IPS DF 4.7 (cell line): ENCODE results near the gene BSND.

ENCODE experiments used
- DNase-seq: peaks from one replicate; pipeline ENCODE4 v3.0.0-alpha.2; 2013; ENCODE audit warnings: low spot score; ENCODE audit errors: extremely low read depth

The BSND gene

GRCh38 chr1:55045430-55045829, 46.7 kb downstream of the BSND start:
- DNase-seq: no peak

- DNase-seq: no peak
Measured at GRCh38 chr1:55046871-55047270, 48.1 kb downstream of the BSND start.

- DNase-seq: no peak
Measured at GRCh38 chr1:55047611-55048010, 48.9 kb downstream of the BSND start.

- DNase-seq: no peak
Measured at GRCh38 chr1:55048453-55049270, 49.9 kb downstream of the BSND start.

- DNase-seq: no peak
Measured at GRCh38 chr1:55049271-55049913, 50.7 kb downstream of the BSND start.

- no peak for DNase-seq
Measured at GRCh38 chr1:55049914-55050278, 51.2 kb downstream of the BSND start.

GRCh38 chr1:55050283-55050682, 51.5 kb downstream of the BSND start:
- DNase-seq: no peak

- no peak for DNase-seq
Measured at GRCh38 chr1:55051169-55051568, 52.4 kb downstream of the BSND start.

- no peak for DNase-seq
Measured at GRCh38 chr1:55051621-55052020, 52.9 kb downstream of the BSND start.

- no peak for DNase-seq
Measured at GRCh38 chr1:55052221-55053142, 53.7 kb downstream of the BSND start.

- no peak for DNase-seq
Measured at GRCh38 chr1:55053265-55053954, 54.7 kb downstream of the BSND start.

GRCh38 chr1:55054396-55054795, 55.7 kb downstream of the BSND start:
- no peak for DNase-seq

GRCh38 chr1:55055084-55055882, 56.5 kb downstream of the BSND start:
- no peak for DNase-seq

- DNase-seq: no peak
Measured at GRCh38 chr1:55055951-55056631, 57.4 kb downstream of the BSND start.

- no peak for DNase-seq
Measured at GRCh38 chr1:55056632-55056992, 57.9 kb downstream of the BSND start.

- DNase-seq: no peak
Measured at GRCh38 chr1:55057270-55057955, 58.7 kb downstream of the BSND start.

- no peak for DNase-seq
Measured at GRCh38 chr1:55057956-55058298, 59.2 kb downstream of the BSND start.

GRCh38 chr1:55059302-55060132, 60.8 kb downstream of the BSND start:
- DNase-seq: no peak
